ENCODE data around the gene DMD. TPM values are rescaled to one million over a fixed set of nuclear protein-coding genes. Genes with fewer than 3 reads are reported as not detected.

DMD gene
- total and polyA plus RNA-seq, 2 of the 13 experiments (the other 11 are each of a cell fraction or from before 2014, with no cell fraction given) = 17.6 to 25.9 TPM

- no peak for TF ChIP-seq ZFP90 (CRISPR knock-in tag; IDR thresholded peaks at IDR 0.05; ENCODE audit: borderline replicate concordance)
- TF ChIP-seq, protein P1, sequence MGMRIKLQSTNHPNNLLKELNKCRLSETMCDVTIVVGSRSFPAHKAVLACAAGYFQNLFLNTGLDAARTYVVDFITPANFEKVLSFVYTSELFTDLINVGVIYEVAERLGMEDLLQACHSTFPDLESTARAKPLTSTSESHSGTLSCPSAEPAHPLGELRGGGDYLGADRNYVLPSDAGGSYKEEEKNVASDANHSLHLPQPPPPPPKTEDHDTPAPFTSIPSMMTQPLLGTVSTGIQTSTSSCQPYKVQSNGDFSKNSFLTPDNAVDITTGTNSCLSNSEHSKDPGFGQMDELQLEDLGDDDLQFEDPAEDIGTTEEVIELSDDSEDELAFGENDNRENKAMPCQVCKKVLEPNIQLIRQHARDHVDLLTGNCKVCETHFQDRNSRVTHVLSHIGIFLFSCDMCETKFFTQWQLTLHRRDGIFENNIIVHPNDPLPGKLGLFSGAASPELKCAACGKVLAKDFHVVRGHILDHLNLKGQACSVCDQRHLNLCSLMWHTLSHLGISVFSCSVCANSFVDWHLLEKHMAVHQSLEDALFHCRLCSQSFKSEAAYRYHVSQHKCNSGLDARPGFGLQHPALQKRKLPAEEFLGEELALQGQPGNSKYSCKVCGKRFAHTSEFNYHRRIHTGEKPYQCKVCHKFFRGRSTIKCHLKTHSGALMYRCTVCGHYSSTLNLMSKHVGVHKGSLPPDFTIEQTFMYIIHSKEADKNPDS (CRISPR knock-in tag; IDR thresholded peaks at IDR 0.05) = no peak
- TF ChIP-seq KLF12 (CRISPR knock-in tag; IDR thresholded peaks at IDR 0.05; ENCODE audit: borderline replicate concordance) = no peak
- no peak for TF ChIP-seq KMT2A (CRISPR knock-in tag; IDR thresholded peaks at IDR 0.05)
- no peak for TF ChIP-seq ZNF660 (CRISPR knock-in tag; IDR thresholded peaks at IDR 0.05; ENCODE audit: borderline replicate concordance, low read depth)
- TF ChIP-seq TRIM22 (IDR thresholded peaks at IDR 0.05) = no peak
These were observed 1277.3 kb downstream of the DMD start (continued) for GRCh38 chrX:31934015-31934414.

DNA sequence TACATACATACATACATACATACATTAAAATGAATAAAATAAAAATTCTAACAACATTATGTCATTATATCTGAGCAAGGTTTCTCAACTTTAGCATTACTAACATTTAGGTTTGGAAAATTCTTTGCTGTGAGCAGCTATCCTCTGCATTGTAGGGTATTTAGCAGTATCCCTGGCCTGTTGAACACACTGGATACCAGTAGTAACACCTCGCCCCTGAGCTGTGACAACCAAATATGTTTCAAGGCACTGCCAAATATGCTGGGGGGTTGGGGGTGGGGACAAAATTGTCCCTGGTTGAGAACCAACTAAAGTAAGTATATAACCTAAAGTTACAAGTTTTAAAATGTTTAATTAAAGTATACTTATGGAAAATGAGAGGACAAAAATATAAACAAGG lies 1278.6 kb downstream of the DMD start:
- ChIA-PET POLR2A (no interaction called here), CTCF (ENCODE audit: low intra/inter-chr PET ratio, low total read pairs) (no interaction called here)
- Histone ChIP-seq H3K9me3 (ENCODE audit: low read length) (no peaks in the 10 kb centered on the region), H3K9ac (ENCODE audit: insufficient read depth, low read depth, low read length) (no peak overlapping the region), H2AFZ (ENCODE audit: low read length) (no peak overlapping the region), H3K36me3 (replicated peaks in 1 of 2; ENCODE audit: control insufficient read depth in 1 of 2, insufficient read depth in 2 of 2, low read length in 2 of 2) (no peaks in the 10 kb centered on the region), H3K4me3 (replicated peaks in 1 of 3; ENCODE audit: insufficient read depth in 1 of 3, low read depth in 2 of 3, low read length in 3 of 3) (no peak overlapping the region), H3K4me2 (ENCODE audit: low read depth, low read length) (no peak overlapping the region), H3K4me1 (ENCODE audit: insufficient read depth, low read length) (no peaks in the 10 kb centered on the region), H4K20me1 (ENCODE audit: insufficient read depth, low read length) (no peaks in the 10 kb centered on the region), H3K79me2 (ENCODE audit: insufficient read depth, low read length) (no peaks in the 10 kb centered on the region), H3K27me3 (ENCODE audit: control insufficient read depth in 1 of 2, insufficient read depth in 2 of 2, low read length in 2 of 2) (no peaks in the 10 kb centered on the region), H3K27ac (ENCODE audit: extremely low read length, insufficient read depth, low read length) (no peak overlapping the region)
- 0% methylated on average over 1 of the region's 1 CpG for WGBS (ENCODE audit: low lambda C conversion rate)
- in situ Hi-C loops (cut with HindIII; ENCODE audit: extremely low pct_ligation_motif_present, low pct_unique_long_range_greater_than_20kb) = no loop called here
- no peak for TF ChIP-seq ARNT (IDR thresholded peaks at IDR 0.05)
- TF ChIP-seq ZFP41 (CRISPR knock-in tag; IDR thresholded peaks at IDR 0.05; ENCODE audit: borderline replicate concordance) = no peak
- no peak for TF ChIP-seq ATRX (CRISPR knock-in tag; IDR thresholded peaks at IDR 0.05; ENCODE audit: borderline replicate concordance)
- no peak for TF ChIP-seq MBNL3 (CRISPR knock-in tag; conservative IDR thresholded peaks at IDR 0.05)
- TF ChIP-seq ZSCAN20 (CRISPR knock-in tag; IDR thresholded peaks at IDR 0.05; ENCODE audit: borderline replicate concordance) = no peak
- no peak for TF ChIP-seq RBFOX2 (IDR thresholded peaks at IDR 0.05; ENCODE audit: low read depth, low read length)
- no peak for TF ChIP-seq ZNF629 (CRISPR knock-in tag; conservative IDR thresholded peaks at IDR 0.05)
- no peak for TF ChIP-seq LCORL (IDR thresholded peaks at IDR 0.05)
- no peak for TF ChIP-seq LCORL (CRISPR knock-in tag; IDR thresholded peaks at IDR 0.05)
- no peak for TF ChIP-seq DDIT3 (CRISPR knock-in tag; IDR thresholded peaks at IDR 0.05)
- TF ChIP-seq POLR2AphosphoS5 (IDR thresholded peaks at IDR 0.05; ENCODE audit: low read depth, low read length) = no peak
- TF ChIP-seq ZC3H4 (CRISPR knock-in tag; IDR thresholded peaks at IDR 0.05; ENCODE audit: borderline replicate concordance) = no peak
- TF ChIP-seq HNRNPL (IDR thresholded peaks at IDR 0.05; ENCODE audit: low read depth, low read length) = no peak
- TF ChIP-seq, protein P2, sequence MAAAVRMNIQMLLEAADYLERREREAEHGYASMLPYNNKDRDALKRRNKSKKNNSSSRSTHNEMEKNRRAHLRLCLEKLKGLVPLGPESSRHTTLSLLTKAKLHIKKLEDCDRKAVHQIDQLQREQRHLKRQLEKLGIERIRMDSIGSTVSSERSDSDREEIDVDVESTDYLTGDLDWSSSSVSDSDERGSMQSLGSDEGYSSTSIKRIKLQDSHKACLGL (CRISPR knock-in tag; IDR thresholded peaks at IDR 0.05) = no peak
- BruUV-seq (replicated peaks) = no TSS peak
- no peak for DNase-seq (ENCODE audit: low spot score)
- FAIRE-seq = no peak
- intact Hi-C loops (cut with micrococcal nuclease; ENCODE audit: unreplicated experiment) = no loop called here
- ATAC-seq = no peak

All from HepG2 (cell line).